ENCODE data around the gene INPP5A.
"Not testable (repeated sequence)": the region's sequence is repeated elsewhere in the genome, so short reads cannot be mapped to it uniquely, and the experiment has no call there.

INPP5A gene

GRCh38 chr10:132732518-132732917, 194.9 kb downstream of the INPP5A start:
- no peak for DNase-seq

GRCh38 chr10:132733926-132734325, 196.3 kb downstream of the INPP5A start:
- DNase-seq: no peak

GRCh38 chr10:132735341-132735775, 197.8 kb downstream of the INPP5A start:
- DNase-seq: no peak

GRCh38 chr10:132735923-132736391, 198.4 kb downstream of the INPP5A start:
- DNase-seq: no peak

- DNase-seq: no peak
Measured at GRCh38 chr10:132737390-132738048, 199.9 kb downstream of the INPP5A start.

GRCh38 chr10:132738454-132739224, 201.1 kb downstream of the INPP5A start:
- no peak for DNase-seq

GRCh38 chr10:132739225-132739613, 201.6 kb downstream of the INPP5A start:
- no peak for DNase-seq

GRCh38 chr10:132740588-132740987, 203.0 kb downstream of the INPP5A start:
- no peak for DNase-seq

GRCh38 chr10:132742167-132742836, 204.7 kb downstream of the INPP5A start:
- DNase-seq: no peak

- DNase-seq: no peak
Measured at GRCh38 chr10:132742837-132743194, 205.2 kb downstream of the INPP5A start.

GRCh38 chr10:132743196-132743924, 205.8 kb downstream of the INPP5A start:
- not testable (repeated sequence) for DNase-seq

- DNase-seq: no peak
Measured at GRCh38 chr10:132743925-132744490, 206.4 kb downstream of the INPP5A start.

- no peak for DNase-seq
Measured at GRCh38 chr10:132744839-132745238, 207.3 kb downstream of the INPP5A start.

GRCh38 chr10:132745511-132745910, 207.9 kb downstream of the INPP5A start:
- no peak for DNase-seq

- DNase-seq: no peak
Measured at GRCh38 chr10:132745971-132746370, 208.4 kb downstream of the INPP5A start.

GRCh38 chr10:132746386-132746785, 208.8 kb downstream of the INPP5A start:
- DNase-seq: no peak

GRCh38 chr10:132746801-132747625, 209.4 kb downstream of the INPP5A start:
- no peak for DNase-seq

GRCh38 chr10:132748135-132748534, 210.5 kb downstream of the INPP5A start:
- no peak for DNase-seq

- DNase-seq: no peak
Measured at GRCh38 chr10:132748545-132749370, 211.2 kb downstream of the INPP5A start.

GRCh38 chr10:132749371-132749795, 211.8 kb downstream of the INPP5A start:
- no peak for DNase-seq

- no peak for DNase-seq
Measured at GRCh38 chr10:132750936-132751335, 213.3 kb downstream of the INPP5A start.

All from NCI-H146 (cell line).